Endodermal cell (in vitro differentiated cells): Measurements from ENCODE around the gene TLR3. TPM values are rescaled to one million over a fixed set of nuclear protein-coding genes. Genes with fewer than 3 reads are reported as not detected.

Experiments used
- DNase-seq: peaks from one replicate; pipeline ENCODE4 v3.0.0-alpha.2; 2017
- H3K27ac ChIP-seq: 2 replicates; pipeline ENCODE4 v1.5.1; 2013; ENCODE audit warnings: mild to moderate bottlenecking, low read depth, low read length, moderate library complexity
- H3K27me3 ChIP-seq: 2 replicates; pipeline ENCODE4 v1.6.1; 2013; ENCODE audit warnings: mild to moderate bottlenecking, low read length, moderate library complexity; ENCODE audit not compliant: insufficient read depth, control insufficient read depth, poor library complexity, severe bottlenecking
- H3K36me3 ChIP-seq: 2 replicates; pipeline ENCODE4 v1.7.0; 2013; ENCODE audit warnings: mild to moderate bottlenecking, low read length, moderate library complexity; ENCODE audit not compliant: control insufficient read depth, insufficient read depth
- H3K4me1 ChIP-seq: one replicate; pipeline ENCODE4 v1.7.0; 2013; ENCODE audit warnings: low read length; ENCODE audit not compliant: control insufficient read depth, insufficient read depth
- H3K4me3 ChIP-seq: 2 replicates; pipeline ENCODE4 v1.5.1; 2013; ENCODE audit warnings: mild to moderate bottlenecking, low read length, moderate library complexity
- H3K9ac ChIP-seq: 2 replicates; pipeline ENCODE4 v1.6.1; 2013; ENCODE audit warnings: mild to moderate bottlenecking, low read length, moderate library complexity; ENCODE audit not compliant: poor library complexity, severe bottlenecking; ENCODE audit errors: extremely low read depth
- H3K9me3 ChIP-seq: 2 replicates; pipeline ENCODE4 v1.6.1; 2013; ENCODE audit warnings: mild to moderate bottlenecking, low read length, moderate library complexity; ENCODE audit not compliant: control insufficient read depth
- H3K27ac Mint-ChIP-seq: 2 replicates; pipeline ENCODE4 v1.8.0; 2020; ENCODE audit warnings: mixed read lengths
- H3K27me3 Mint-ChIP-seq: 2 replicates; pipeline ENCODE4 v1.8.0; 2021; ENCODE audit warnings: mild to moderate bottlenecking, mixed read lengths; ENCODE audit not compliant: insufficient read depth
- H3K36me3 Mint-ChIP-seq: 2 replicates; pipeline ENCODE4 v1.8.0; 2020; ENCODE audit warnings: low read depth, mixed read lengths
- H3K4me1 Mint-ChIP-seq: 2 replicates; pipeline ENCODE4 v1.8.0; 2020; ENCODE audit warnings: mixed read lengths
- H3K4me3 Mint-ChIP-seq: 2 replicates; pipeline ENCODE4 v1.8.0; 2020; ENCODE audit warnings: mild to moderate bottlenecking, moderate library complexity, mixed read lengths
- H3K9me3 Mint-ChIP-seq: 2 replicates; pipeline ENCODE4 v1.8.0; 2020; ENCODE audit warnings: mild to moderate bottlenecking, mixed read lengths
- CTCF ChIP-seq: fragments of 200-600 bp; sonication (generic); conservative IDR thresholded peaks from 2 replicates; pipeline ENCODE4 v1.5.0; 2021; ENCODE audit warnings: antibody characterized with exemption, mild to moderate bottlenecking
- WGBS, 2 experiments: methylation state at CpG; one replicate each; pipeline versions ENCODE4 v1.1.5 to v1.1.7; 2013; ENCODE audit warnings: missing lambda C conversion rate in 2 of 2, mixed read lengths in 1 of 2; ENCODE audit not compliant: insufficient coverage in 1 of 2, insufficient read length in 1 of 2; 5-methylcytosine and 5-hydroxymethylcytosine counted together
- total RNA-seq, 2 donors: library from RNA; stranded (reverse); fragmentation: NEBNext Ultra II Directional in 1 of 2; extraction: Animal tissue kit (Norgen Biotek cat#: 25700) in 1 of 2; gene quantifications; 2 replicates in 1 of 2; 3 replicates in 1 of 2; pipeline ENCODE4 v1.2.1, GENCODE V29; 2021

Gene TLR3
- total RNA-seq, 2 donors from 2014 or later = 0.26 TPM; not detected in 1

DNA sequence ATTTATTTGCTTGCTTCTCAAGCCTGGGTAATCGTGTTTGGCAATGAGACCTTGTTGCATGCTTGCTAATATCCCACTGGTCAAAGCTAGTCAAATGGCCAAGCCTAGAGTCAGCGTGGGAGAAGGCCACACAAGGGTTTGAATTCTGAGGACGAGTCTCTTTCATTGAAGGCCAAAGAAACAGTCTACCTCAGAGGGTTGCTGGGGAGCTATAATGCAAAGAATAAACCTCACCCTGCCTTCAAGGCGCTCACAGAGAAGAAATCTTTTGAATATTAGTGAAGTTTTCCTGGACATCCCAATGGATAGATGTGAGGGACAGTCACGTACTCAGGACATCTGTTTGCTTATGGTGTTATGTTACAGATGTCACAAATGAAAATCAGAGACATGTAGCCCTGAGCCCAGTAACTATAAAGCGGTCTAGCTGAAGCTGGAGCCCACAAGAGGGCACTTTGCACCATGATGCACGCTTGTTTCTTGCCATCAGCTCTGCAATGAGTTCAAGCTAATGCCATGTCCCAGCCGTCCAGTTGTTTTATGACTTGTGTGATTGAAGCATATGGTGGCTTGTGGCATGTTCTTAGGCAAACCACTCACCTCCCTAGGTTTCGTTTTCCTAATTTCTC lies 1.1 kb upstream of the TLR3 start:
- no peaks in the 10 kb centered on the region for H3K9me3 Mint-ChIP-seq
- H3K4me3 Mint-ChIP-seq = no peak overlapping the region
- H3K27ac ChIP-seq = no peak overlapping the region
- H3K4me1 ChIP-seq = no peaks in the 10 kb centered on the region
- H3K9me3 ChIP-seq = no peaks in the 10 kb centered on the region
- no peaks in the 10 kb centered on the region for H3K36me3 Mint-ChIP-seq
- H3K4me3 ChIP-seq = no peak overlapping the region
- H3K9ac ChIP-seq = no peak overlapping the region
- no peak overlapping the region for H3K27ac Mint-ChIP-seq
- no peaks in the 10 kb centered on the region for H3K27me3 Mint-ChIP-seq
- TF ChIP-seq CTCF = peak; percentile 71
- DNase-seq = peak; percentile 64
- H3K4me1 Mint-ChIP-seq = peaks cover 2% of the 10 kb centered on the region
- WGBS, 2 experiments = 66 to 79% methylated on average over 7 to 8 of the region's 9 CpGs
- H3K36me3 ChIP-seq = no peaks in the 10 kb centered on the region
- H3K27me3 ChIP-seq = no peaks in the 10 kb centered on the region

GRCh38 chr4:186069729-186070128 lies 773 bp downstream of the TLR3 start:
- no peak overlapping the region for H3K4me3 Mint-ChIP-seq
- no peaks in the 10 kb centered on the region for H3K9me3 Mint-ChIP-seq
- DNase-seq = no peak
- H3K9ac ChIP-seq = no peak overlapping the region
- TF ChIP-seq CTCF = no peak
- H3K4me3 ChIP-seq = no peak overlapping the region
- H3K9me3 ChIP-seq = no peaks in the 10 kb centered on the region
- H3K36me3 Mint-ChIP-seq = no peaks in the 10 kb centered on the region
- no peak overlapping the region for H3K27ac ChIP-seq
- H3K27me3 Mint-ChIP-seq = no peaks in the 10 kb centered on the region
- 95% methylated on average over 3 to 4 of the region's 4 CpGs for WGBS, 2 experiments
- H3K4me1 Mint-ChIP-seq = peaks cover 2% of the 10 kb centered on the region
- no peaks in the 10 kb centered on the region for H3K4me1 ChIP-seq
- no peaks in the 10 kb centered on the region for H3K36me3 ChIP-seq
- H3K27me3 ChIP-seq = no peaks in the 10 kb centered on the region
- H3K27ac Mint-ChIP-seq = no peak overlapping the region

DNA sequence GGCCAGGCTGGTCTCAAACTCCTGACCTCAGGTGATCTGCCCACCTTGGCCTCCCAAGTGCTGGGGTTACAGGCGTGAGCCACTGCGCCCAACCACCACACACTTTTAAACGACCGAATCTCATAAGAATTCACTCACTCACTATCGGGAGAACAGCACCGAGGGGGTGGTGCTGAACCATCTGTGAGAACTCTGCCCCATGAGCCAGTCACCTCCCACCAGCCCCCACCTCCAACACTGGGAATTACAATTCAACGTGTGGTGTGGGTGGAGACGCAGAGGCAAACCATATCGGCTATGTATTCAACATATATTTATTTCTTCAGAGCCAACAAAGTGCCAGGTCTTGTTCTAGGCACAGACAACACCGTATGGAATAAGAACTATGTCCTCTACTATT lies 3.6 kb downstream of the TLR3 start:
- Histone ChIP-seq H3K27ac (no peak overlapping the region), H3K4me3 (no peak overlapping the region), H3K9me3 (no peaks in the 10 kb centered on the region), H3K27me3 (no peaks in the 10 kb centered on the region), H3K4me1 (no peaks in the 10 kb centered on the region), H3K36me3 (no peaks in the 10 kb centered on the region), H3K9ac (no peak overlapping the region)
- no peaks in the 10 kb centered on the region for H3K36me3 Mint-ChIP-seq
- H3K4me3 Mint-ChIP-seq = no peak overlapping the region
- 95 to 100% methylated on average over 1 to 10 of the region's 10 CpGs for WGBS, 2 experiments
- H3K27me3 Mint-ChIP-seq = no peaks in the 10 kb centered on the region
- TF ChIP-seq CTCF = no peak
- no peak for DNase-seq
- peaks cover 2% of the 10 kb centered on the region for H3K4me1 Mint-ChIP-seq
- no peak overlapping the region for H3K27ac Mint-ChIP-seq
- no peaks in the 10 kb centered on the region for H3K9me3 Mint-ChIP-seq
